SU-DHL-6 (cell line): ENCODE results near the gene OR10A6.

Experiments used
- EZH2phosphoT487 ChIP-seq: fragments of 200-600 bp; sonication (generic), shearing (Covaris generic); conservative IDR thresholded peaks from 2 replicates; pipeline ENCODE4 v1.6.1; 2018; ENCODE audit warnings: mild to moderate bottlenecking, antibody characterized with exemption, low read length, moderate library complexity, mixed read lengths
- TF ChIP-seq, protein P1 (sequence below): fragments of 200-600 bp; sonication (generic); IDR thresholded peaks from one replicate; pipeline ENCODE4 v1.5.1; 2017; ENCODE audit warnings: antibody characterized with exemption, mild to moderate bottlenecking, low read length, moderate library complexity; ENCODE audit not compliant: insufficient read depth, poor library complexity, severe bottlenecking

DNA sequence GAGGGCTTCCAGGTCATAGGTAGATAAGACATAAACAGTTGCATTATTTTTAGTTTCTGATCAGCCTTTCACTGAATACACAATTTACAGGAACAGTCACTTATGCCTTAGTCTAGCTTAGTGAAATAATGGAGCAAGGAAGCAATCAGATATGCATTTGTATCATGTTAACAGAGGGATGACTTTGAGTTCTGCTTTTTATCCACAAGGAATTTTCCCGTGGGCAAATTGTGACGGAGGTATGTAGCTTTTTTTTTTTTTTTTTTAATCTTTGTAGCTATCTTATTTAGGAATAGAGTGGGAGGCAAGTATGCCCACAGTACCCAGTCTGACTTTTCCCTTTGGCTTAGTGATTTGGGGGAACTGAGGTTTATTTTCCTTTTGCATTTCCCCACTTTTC is 37.6 kb upstream of the OR10A6 start:
- TF ChIP-seq, protein P1, sequence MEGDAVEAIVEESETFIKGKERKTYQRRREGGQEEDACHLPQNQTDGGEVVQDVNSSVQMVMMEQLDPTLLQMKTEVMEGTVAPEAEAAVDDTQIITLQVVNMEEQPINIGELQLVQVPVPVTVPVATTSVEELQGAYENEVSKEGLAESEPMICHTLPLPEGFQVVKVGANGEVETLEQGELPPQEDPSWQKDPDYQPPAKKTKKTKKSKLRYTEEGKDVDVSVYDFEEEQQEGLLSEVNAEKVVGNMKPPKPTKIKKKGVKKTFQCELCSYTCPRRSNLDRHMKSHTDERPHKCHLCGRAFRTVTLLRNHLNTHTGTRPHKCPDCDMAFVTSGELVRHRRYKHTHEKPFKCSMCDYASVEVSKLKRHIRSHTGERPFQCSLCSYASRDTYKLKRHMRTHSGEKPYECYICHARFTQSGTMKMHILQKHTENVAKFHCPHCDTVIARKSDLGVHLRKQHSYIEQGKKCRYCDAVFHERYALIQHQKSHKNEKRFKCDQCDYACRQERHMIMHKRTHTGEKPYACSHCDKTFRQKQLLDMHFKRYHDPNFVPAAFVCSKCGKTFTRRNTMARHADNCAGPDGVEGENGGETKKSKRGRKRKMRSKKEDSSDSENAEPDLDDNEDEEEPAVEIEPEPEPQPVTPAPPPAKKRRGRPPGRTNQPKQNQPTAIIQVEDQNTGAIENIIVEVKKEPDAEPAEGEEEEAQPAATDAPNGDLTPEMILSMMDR: no peak
- TF ChIP-seq EZH2phosphoT487: no peak
